ENCODE data around the gene SYT7. TPM values are rescaled to one million over a fixed set of nuclear protein-coding genes. Genes with fewer than 3 reads are reported as not detected.
A peak's percentile ranks its signal among the peaks of the same experiment; 100 is the strongest.

SYT7 gene
- total and polyA plus RNA-seq, 9 donors, result 0.24 to 4.9 (median 1.7) TPM

DNA sequence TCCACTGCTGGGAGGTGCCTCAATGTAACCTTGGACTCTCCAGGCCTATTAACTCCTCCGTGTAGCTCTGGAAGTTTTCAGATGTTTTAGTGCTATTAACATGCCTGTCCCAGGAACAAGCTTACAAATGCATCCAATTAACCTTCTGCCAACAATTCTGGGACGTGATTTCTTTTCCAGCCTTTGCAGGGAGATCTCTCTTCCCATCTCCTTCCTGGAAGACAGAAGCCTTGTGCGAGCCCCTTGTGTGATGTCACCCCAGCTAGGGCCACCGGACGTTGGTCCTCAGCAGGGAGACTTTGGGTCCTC is 47.7 kb upstream of the SYT7 start:
- intact Hi-C loops (cut with DNase I), result loop anchor here in 2 of 4 donors (2.0 to 10.0 kb wide), 2 partner anchors 46 to 84 kb away; no protein-coding TSS in a partner anchor
- TF ChIP-seq POLR2A (IDR thresholded peaks at IDR 0.05) (no peak), EP300 (IDR thresholded peaks at IDR 0.05) (no peak)
- TF ChIP-seq, protein P1, sequence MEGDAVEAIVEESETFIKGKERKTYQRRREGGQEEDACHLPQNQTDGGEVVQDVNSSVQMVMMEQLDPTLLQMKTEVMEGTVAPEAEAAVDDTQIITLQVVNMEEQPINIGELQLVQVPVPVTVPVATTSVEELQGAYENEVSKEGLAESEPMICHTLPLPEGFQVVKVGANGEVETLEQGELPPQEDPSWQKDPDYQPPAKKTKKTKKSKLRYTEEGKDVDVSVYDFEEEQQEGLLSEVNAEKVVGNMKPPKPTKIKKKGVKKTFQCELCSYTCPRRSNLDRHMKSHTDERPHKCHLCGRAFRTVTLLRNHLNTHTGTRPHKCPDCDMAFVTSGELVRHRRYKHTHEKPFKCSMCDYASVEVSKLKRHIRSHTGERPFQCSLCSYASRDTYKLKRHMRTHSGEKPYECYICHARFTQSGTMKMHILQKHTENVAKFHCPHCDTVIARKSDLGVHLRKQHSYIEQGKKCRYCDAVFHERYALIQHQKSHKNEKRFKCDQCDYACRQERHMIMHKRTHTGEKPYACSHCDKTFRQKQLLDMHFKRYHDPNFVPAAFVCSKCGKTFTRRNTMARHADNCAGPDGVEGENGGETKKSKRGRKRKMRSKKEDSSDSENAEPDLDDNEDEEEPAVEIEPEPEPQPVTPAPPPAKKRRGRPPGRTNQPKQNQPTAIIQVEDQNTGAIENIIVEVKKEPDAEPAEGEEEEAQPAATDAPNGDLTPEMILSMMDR (IDR thresholded peaks at IDR 0.05), result no peak
- Histone ChIP-seq H3K4me1 (ENCODE audit: insufficient read depth) (no peaks in the 10 kb centered on the region), H3K27me3 (no peaks in the 10 kb centered on the region), H3K27ac (no peak overlapping the region), H3K36me3 (no peaks in the 10 kb centered on the region), H3K9me3 (no peaks in the 10 kb centered on the region), H3K4me3 (no peak overlapping the region)
- no peak for DNase-seq
- 36 to 56% (median 50%) methylated on average over 5 of the region's 5 CpGs for WGBS, 3 donors

DNA sequence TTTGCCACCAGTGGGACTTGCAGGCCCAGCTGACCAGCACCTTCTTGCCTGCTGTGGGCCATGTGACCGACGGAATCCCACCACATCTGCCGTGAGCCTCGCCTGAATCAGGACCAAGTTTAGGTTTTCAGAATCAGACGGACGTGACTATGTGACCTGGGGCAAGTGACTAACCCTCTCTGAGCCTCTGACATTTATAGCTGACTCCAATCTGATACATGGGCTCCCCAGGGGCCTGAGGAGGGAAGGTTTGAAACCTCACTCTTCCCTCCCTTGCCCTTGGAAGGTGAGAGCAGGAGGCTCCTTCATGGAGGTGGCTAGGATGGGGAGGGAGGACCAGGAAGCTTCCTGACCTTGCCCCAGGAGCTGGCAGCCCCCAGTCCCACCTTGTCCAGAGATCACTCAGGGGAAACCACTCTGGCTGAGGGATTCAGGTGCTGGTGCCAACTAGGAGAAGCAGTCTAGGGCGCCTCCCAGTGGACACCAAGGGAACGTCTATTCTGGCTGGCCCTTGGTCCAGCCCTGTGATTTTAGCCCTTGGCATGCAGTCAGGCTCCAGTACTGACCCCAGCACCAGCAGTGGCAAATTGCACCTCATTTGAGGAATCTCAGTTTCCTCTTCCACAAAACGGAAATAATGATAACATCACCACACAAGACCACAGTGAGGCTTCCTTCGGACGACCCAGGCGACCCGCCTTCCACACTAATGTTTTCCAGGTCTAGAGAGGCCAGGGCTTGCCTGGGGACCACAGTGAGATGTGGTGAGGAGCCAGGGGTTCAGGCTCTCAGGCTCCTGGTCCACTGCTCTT is 47.2 kb upstream of the SYT7 start:
- Histone ChIP-seq H3K9me3 (no peaks in the 10 kb centered on the region), H3K4me1 (ENCODE audit: insufficient read depth) (no peaks in the 10 kb centered on the region), H3K27me3 (no peaks in the 10 kb centered on the region), H3K27ac (no peak overlapping the region), H3K4me3 (no peak overlapping the region), H3K36me3 (no peaks in the 10 kb centered on the region)
- TF ChIP-seq, protein P1 (IDR thresholded peaks at IDR 0.05), result peak in 2 of 3 donors; percentile 44 to 60
- no peak for TF ChIP-seq EP300 (IDR thresholded peaks at IDR 0.05)
- TF ChIP-seq POLR2A (IDR thresholded peaks at IDR 0.05), result no peak
- 53 to 57% (median 55%) methylated on average over 13 of the region's 13 CpGs for WGBS, 3 donors
- DNase-seq, result peak; percentile 50 to 83 (median 62)
- intact Hi-C loops (cut with DNase I), result loop anchor here in 2 of 4 donors (2.0 to 10.0 kb wide), 2 partner anchors 45 to 83 kb away; no protein-coding TSS in a partner anchor

DNA sequence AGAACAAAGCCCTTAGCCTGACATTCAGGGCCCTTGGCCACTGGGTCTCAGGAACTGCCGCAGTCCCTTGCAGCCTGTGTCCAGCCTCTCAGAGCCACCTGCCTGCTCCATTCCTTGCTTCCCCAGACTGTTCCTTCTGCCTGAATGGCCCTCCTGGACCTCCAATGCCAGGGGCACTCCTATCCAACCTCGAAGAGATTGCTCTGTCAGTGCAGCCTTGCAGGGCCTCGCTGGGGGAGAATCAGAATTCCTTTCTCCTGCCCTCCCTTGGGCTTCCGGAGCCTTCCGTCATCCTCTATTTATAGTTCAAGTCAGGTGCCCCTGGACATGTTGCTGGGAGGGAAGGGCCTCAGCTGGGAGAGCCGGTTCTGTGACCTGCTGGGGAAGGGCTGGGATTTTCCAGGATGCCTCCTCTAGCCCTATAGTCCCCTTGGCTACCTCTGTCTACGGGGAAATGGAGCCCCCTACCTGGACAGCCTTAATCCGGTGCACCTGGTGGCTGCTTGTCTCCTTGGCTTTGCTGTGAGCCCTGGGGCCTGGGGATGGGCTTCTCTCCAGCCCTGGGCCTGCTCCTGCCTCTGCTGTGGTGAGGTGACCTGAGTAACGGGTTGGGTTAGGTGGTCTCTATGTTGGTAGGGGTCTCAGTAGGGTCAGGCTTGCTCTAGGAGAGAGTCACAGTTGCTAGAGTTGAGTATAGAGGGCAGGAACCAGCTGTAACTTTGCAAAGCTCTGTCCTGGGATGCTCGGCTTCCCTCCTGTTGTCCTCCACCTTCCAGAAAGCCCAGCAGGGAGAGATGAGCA is 45.9 kb upstream of the SYT7 start:
- H3K4me1 ChIP-seq (ENCODE audit: insufficient read depth), result no peaks in the 10 kb centered on the region
- DNase-seq, result no peak
- no peaks in the 10 kb centered on the region for H3K27me3 ChIP-seq
- WGBS, 3 donors, result 63 to 64% (median 63%) methylated on average over 10 of the region's 10 CpGs
- H3K27ac ChIP-seq, result no peak overlapping the region
- no peaks in the 10 kb centered on the region for H3K9me3 ChIP-seq
- no peaks in the 10 kb centered on the region for H3K36me3 ChIP-seq
- intact Hi-C loops (cut with DNase I), result loop anchor here in 1 of 4 donors (10.0 kb wide), 1 partner anchor 82 kb away; no protein-coding TSS in a partner anchor
- H3K4me3 ChIP-seq, result no peak overlapping the region
- TF ChIP-seq, protein P1 (IDR thresholded peaks at IDR 0.05), result no peak
- TF ChIP-seq EP300 (IDR thresholded peaks at IDR 0.05), result no peak
- no peak for TF ChIP-seq POLR2A (IDR thresholded peaks at IDR 0.05)

- no peaks in the 10 kb centered on the region for H3K27me3 ChIP-seq
- TF ChIP-seq, protein P1 (IDR thresholded peaks at IDR 0.05), result no peak
- TF ChIP-seq POLR2A (IDR thresholded peaks at IDR 0.05), result no peak
- TF ChIP-seq EP300 (IDR thresholded peaks at IDR 0.05), result no peak
- no peaks in the 10 kb centered on the region for H3K4me1 ChIP-seq (ENCODE audit: insufficient read depth)
- intact Hi-C loops (cut with DNase I), result loop anchor here in 1 of 4 donors (10.0 kb wide), 1 partner anchor 81 kb away; no protein-coding TSS in a partner anchor
- no peaks in the 10 kb centered on the region for H3K36me3 ChIP-seq
- no peaks in the 10 kb centered on the region for H3K9me3 ChIP-seq
- DNase-seq, result no peak
- H3K27ac ChIP-seq, result no peak overlapping the region
- H3K4me3 ChIP-seq, result no peak overlapping the region
- WGBS, 3 donors, result 85 to 98% (median 89%) methylated on average over 3 of the region's 3 CpGs
Observed at GRCh38 chr11:61625525-61625924, 44.6 kb upstream of the SYT7 start.
